ENCODE results near the gene CRYBB1. TPM values are rescaled to one million over a fixed set of nuclear protein-coding genes. Genes with fewer than 3 reads are reported as not detected.

Gene CRYBB1
- total RNA-seq, 2 experiments from 2014 or later = not detected

- H3K4me3 Mint-ChIP-seq = no peak overlapping the region
- peaks cover 18% of the 10 kb centered on the region for H3K36me3 Mint-ChIP-seq (ENCODE audit: low read depth)
- ChIA-PET POLR2A (no interaction called here), CTCF (no interaction called here)
- H3K9me3 Mint-ChIP-seq = no peaks in the 10 kb centered on the region
- no peak for TF ChIP-seq CTCF (IDR thresholded peaks at IDR 0.05)
- no peak for DNase-seq
- H3K27ac Mint-ChIP-seq = peak overlapping the region; percentile 47
- peaks cover 74% of the 10 kb centered on the region for H3K4me1 Mint-ChIP-seq (ENCODE audit: low read depth)
- no peak for ATAC-seq
- intact Hi-C loops (cut with micrococcal nuclease) = no loop called here
- no peaks in the 10 kb centered on the region for H3K27me3 Mint-ChIP-seq
Measured at GRCh38 chr22:26570115-26570514, 47.7 kb downstream of the CRYBB1 start.

DNA sequence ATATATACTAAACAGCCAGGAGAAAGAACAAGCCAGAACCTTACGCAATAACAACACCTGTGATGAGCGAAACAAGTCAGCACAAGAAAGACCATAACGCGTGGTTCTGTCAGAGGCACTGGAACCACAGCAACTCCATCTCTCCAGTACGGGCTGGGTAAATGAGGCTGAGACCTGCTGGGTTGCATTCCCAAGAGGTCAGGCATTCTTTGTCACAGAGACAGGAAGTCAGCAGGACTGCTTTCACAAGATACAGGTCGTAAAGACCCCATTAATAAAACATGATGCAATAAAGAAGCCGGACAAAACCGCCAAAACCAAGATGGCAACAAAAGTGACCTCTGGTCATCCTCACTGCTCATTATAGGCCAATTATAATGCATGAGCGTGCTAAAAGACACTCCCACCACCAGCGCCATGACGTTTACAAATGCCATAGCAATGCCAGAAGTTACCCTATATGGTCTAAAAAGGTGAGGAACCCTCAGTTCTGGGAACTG lies 49.6 kb downstream of the CRYBB1 start:
- ChIA-PET CTCF (no interaction called here), POLR2A (no interaction called here)
- no peak overlapping the region for H3K4me3 Mint-ChIP-seq
- TF ChIP-seq CTCF (IDR thresholded peaks at IDR 0.05) = no peak
- peaks cover 15% of the 10 kb centered on the region for H3K36me3 Mint-ChIP-seq (ENCODE audit: low read depth)
- H3K4me1 Mint-ChIP-seq (ENCODE audit: low read depth) = peaks cover 68% of the 10 kb centered on the region
- no peaks in the 10 kb centered on the region for H3K27me3 Mint-ChIP-seq
- no peaks in the 10 kb centered on the region for H3K9me3 Mint-ChIP-seq
- peak overlapping the region; percentile 8 for H3K27ac Mint-ChIP-seq
- DNase-seq = peak; percentile 27
- intact Hi-C loops (cut with micrococcal nuclease) = no loop called here
- ATAC-seq = no peak

DNA sequence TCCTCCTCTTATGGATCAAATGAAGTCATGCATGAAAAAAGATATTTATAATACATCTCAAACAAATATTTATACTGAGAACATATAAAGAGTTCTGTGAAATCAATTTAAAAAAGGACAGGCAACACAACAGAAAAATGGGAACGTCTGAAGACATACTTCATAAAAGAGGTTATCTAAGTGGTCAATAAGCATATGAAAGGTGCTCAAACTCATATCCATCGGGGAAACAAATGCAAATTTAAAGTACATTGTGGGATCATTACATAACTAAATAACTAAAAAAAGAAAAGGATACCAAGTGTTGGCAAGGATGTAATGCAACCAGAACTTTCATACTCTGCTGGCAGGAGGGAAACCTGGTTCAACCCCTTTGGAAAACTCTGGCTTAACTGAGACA lies 50.2 kb downstream of the CRYBB1 start:
- H3K4me3 Mint-ChIP-seq = no peak overlapping the region
- H3K36me3 Mint-ChIP-seq (ENCODE audit: low read depth) = peaks cover 9% of the 10 kb centered on the region
- no peaks in the 10 kb centered on the region for H3K27me3 Mint-ChIP-seq
- POLR2A ChIA-PET = interaction anchor here (0.7 kb wide), 1 partner anchor 14 kb away, joined by 3 read pairs; no protein-coding TSS in a partner anchor
- ATAC-seq = no peak
- intact Hi-C loops (cut with micrococcal nuclease) = no loop called here
- H3K9me3 Mint-ChIP-seq = no peaks in the 10 kb centered on the region
- peak overlapping the region; percentile 8 for H3K27ac Mint-ChIP-seq
- no peak for TF ChIP-seq CTCF (IDR thresholded peaks at IDR 0.05)
- H3K4me1 Mint-ChIP-seq (ENCODE audit: low read depth) = peaks cover 62% of the 10 kb centered on the region
- DNase-seq = no peak
- CTCF ChIA-PET = no interaction called here

- ATAC-seq (no peak), DNase-seq (no peak)
- no peaks in the 10 kb centered on the region for H3K9me3 Mint-ChIP-seq
- H3K4me3 Mint-ChIP-seq = no peak overlapping the region
- no peak for TF ChIP-seq CTCF (IDR thresholded peaks at IDR 0.05)
- intact Hi-C loops (cut with micrococcal nuclease) = no loop called here
- ChIA-PET CTCF (no interaction called here), POLR2A (interaction anchor here (1.2 kb wide), 1 partner anchor 26 kb away, joined by 3 read pairs; no protein-coding TSS in a partner anchor)
- H3K4me1 Mint-ChIP-seq (ENCODE audit: low read depth) = peaks cover 60% of the 10 kb centered on the region
- peaks cover 9% of the 10 kb centered on the region for H3K36me3 Mint-ChIP-seq (ENCODE audit: low read depth)
- no peak overlapping the region for H3K27ac Mint-ChIP-seq
- H3K27me3 Mint-ChIP-seq = no peaks in the 10 kb centered on the region
Measured at GRCh38 chr22:26566994-26567393, 50.8 kb downstream of the CRYBB1 start.

- Mint-ChIP-seq H3K9me3 (no peaks in the 10 kb centered on the region), H3K36me3 (ENCODE audit: low read depth) (peaks cover 7% of the 10 kb centered on the region), H3K4me3 (no peak overlapping the region), H3K27ac (peak overlapping the region; percentile 22), H3K4me1 (ENCODE audit: low read depth) (peaks cover 49% of the 10 kb centered on the region), H3K27me3 (no peaks in the 10 kb centered on the region)
- POLR2A ChIA-PET = interaction anchor here (1.0 to 1.2 kb wide), 2 partner anchors 25 to 62 kb away, joined by 3 read pairs; no protein-coding TSS in a partner anchor
- intact Hi-C loops (cut with micrococcal nuclease) = no loop called here
- no peak for ATAC-seq
- CTCF ChIA-PET = interaction anchor here (1.0 to 1.1 kb wide), 2 partner anchors 63 to 85 kb away, joined by 3 read pairs; no protein-coding TSS in a partner anchor
- no peak for TF ChIP-seq CTCF (IDR thresholded peaks at IDR 0.05)
- peak; percentile 35 for DNase-seq
Measured at GRCh38 chr22:26565889-26566288, 51.9 kb downstream of the CRYBB1 start.

Data from activated CD8-positive, alpha-beta T cell treated with anti-CD3 and anti-CD28 coated beads for 36 hours (primary cell).